ENCODE results near the gene CNOT10.

CNOT10 gene

DNA sequence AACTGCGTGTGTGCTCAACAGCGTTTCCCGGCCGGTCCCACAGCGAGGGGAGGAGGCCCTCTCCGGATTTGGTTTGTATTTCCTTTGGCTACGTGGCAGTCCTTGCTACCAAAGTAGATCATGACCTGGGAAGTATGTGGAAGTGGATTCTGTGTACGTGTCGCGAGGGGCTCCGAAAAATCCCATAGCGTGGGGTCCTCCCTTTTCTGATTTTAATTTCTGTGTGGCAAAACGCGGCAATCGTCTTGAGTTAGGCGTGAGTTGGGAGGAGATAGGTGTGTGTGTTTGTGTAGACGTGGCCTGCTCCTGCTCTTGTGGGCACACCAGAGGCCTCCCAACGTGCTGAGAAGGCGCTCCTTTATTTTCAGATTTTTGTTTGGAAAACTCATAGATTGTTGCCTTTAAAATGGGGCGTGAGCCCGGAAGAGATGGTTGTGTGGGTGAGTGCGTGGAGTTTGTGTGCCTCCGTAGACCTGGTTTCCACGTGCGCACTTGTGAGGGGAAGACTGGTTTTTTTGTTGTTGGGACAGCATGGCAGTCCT is 134.1 kb downstream of the CNOT10 start:
- no peak for DNase-seq (ENCODE audit: low read depth)

DNA sequence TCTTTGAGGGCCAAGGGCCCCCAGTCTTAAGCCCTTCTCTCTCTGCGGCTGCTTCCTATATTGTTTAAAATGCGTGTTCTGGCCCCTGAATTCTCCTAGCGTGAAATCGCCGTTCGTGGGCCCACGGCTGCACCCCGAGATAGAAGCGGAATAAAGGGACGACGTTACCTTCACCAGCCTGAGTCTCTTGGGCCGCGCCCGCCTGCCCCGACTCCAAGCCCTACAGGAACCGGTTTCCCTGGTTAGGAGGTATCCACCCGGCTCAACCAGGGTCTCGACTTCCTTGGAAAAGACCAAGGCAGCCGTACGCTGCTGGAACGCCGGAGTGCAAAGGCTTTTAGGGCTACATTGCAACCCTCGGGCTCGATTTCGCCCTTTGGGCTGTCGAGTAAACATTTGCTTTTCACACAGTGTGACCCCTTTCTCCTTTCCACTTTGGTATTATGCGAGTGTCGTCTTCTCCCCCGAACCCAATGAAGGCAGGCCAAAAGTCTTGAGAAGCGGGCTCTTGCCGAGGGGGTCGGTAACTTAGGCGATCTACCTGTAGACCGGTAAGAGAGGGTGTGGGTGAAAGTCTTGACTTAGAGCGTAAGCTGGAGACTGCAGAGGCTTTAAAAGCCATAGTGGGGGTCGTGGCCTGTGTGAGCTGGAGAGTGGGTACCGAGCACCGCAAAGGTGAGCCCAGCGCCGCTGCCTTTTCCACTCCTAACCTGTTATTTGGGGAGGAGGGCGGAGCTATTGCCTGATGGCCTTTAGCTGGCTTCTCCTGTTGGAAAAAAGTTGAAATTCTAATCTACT is 134.8 kb downstream of the CNOT10 start:
- DNase-seq (ENCODE audit: low read depth): no peak

DNA sequence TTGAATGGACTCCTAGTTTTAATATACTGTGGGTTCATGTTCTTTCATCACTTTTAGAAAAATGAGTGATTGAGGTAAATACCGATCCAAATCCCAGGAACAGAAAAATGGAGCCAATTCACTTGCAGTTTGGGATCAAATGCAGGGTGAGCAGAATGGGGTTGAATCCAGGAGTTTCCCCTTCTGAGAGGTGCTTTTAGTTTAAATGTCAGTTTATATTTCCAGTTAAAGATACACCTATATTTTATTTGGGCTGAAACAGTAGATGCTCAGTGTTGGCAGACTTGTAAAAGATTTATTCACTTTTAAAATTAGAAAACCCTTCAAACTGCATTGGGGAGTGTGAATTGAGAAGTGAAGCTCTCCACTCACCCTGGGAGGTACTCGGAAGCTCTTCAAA is 135.4 kb downstream of the CNOT10 start:
- no peak for DNase-seq (ENCODE audit: low read depth)

DNA sequence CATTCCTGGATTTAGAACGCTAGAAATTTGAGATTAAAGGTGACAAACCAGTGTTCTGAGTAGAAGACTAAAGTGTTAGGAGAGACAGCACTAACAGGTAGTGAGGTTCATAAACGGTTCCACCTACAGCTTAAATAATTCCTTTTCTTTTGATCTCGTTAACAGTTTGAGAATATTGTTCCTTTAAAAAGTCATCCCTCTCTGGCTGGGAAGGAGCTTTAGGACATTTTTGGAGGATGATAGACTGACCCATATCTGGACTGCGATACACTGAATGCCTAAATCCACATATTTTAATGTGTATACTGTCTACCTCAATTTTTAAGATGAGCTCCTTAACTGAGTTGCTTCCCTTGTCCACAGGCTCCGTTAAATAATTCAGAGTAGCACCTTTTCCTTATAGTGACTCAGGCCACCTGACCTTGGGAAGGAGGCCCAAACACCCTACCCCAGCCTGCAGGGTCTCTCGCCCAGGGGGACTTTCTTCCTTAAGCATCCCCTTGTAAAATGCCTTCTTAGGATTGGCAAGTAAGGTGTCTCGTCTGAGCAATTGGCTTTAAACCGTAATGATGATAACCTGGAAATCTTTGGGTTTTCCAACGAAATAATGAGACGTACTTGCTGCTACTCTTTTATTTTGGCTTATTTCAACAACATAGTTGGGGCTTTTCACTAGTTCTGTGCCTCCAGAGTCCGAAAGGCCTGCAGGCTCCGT is 136.1 kb downstream of the CNOT10 start:
- no peak for DNase-seq (ENCODE audit: low read depth)

DNA sequence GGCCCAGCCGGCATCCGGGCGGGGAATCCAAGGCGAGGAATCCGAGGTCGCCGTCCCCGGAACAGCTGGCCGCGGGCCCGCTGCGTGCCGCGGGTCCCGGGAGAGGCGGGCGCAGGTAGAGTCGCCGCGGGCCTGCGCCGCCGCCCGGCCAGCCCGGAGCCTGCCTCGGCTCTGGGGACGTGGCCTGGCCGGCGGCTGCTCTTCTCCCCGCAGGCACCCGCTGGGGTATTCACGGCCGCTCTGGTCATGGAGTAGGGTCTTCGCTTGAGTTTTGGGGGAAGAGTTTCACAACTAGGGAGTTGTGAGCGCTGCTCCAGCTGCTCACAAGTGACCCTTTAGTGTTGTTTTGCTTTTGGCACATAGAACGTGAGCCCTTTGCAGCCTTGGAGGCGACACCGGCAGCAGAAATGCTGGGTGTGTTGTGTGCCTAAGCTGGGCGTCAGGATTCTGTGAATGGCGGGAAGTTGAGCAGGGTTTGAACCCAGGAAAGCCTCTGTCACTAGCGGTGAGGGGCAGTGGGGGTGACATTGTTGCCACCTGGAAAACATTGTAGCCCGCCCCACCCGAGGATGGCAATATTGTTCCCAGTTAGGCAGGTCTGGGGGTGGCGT is 136.8 kb downstream of the CNOT10 start:
- DNase-seq (ENCODE audit: low read depth): no peak

DNA sequence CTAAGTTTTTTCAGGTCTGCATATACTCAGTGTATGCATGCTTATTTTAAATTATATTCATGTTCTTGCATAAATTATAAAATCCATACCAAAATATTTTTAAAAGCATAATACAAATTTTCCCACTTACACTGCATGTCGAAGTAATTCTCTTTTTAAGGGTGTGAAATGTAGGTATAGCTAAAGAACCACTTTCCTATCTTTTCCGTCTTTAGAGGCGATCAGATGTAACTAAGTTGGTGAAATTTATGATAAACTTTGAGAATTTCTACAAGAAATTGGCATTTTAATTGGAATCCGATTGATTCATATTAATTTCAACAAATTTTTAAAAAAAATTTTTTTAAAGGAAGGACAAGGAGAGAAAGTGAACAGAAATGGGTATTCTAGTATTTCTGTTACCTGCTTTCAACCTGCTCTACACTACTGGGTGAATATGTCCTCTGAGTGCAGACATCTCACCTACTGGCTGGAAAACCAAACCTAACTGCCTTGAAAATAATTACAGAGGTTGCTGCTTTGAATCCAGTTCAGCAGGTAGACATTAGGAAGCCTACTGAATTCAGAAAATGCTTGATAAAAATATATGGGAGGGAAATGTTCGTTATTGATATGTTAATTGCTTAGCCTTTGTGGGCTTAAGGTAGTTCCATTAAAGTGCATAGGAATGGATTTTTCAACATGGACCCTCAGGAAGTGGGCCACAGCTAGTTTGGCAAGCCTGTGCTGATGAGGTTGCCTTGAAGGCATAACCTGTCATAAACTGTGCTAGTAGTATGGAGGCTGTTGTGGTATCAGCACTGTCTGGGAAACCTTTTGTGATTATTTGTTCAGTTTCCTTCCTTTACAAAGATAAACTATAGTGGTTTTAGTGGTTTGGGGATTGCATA is 137.9 kb downstream of the CNOT10 start:
- no peak for DNase-seq (ENCODE audit: low read depth)

Data from amniotic epithelial cell (primary cell).